T-cell (primary cell): ENCODE measurements around the gene SMC5. TPM values are rescaled to one million over a fixed set of nuclear protein-coding genes. Genes with fewer than 3 reads are reported as not detected.

Experiments used
- ATAC-seq, 4 experiments: fragments of 200-7000 bp in 3 of 4; fragments of 150-1000 bp in 1 of 4; cut with Tn5 transposase; replicated peaks in 1 of 4; 1 replicate in 3 of 4; 2 replicates in 1 of 4; pipeline ENCODE4 v1.10.0; 2021; ENCODE audit warnings: moderate library complexity in 3 of 4, mild to moderate bottlenecking in 2 of 4, moderate number of reproducible peaks in 1 of 4
- CTCF ChIA-PET, 2 donors: fragments of 300-600 bp; sonication (Branson Sonifier 250); formaldehyde crosslinking; loops; one replicate each; lab custom pipeline; 2022; ENCODE audit warnings: antibody characterized with exemption in 2 of 2; lab: Charles Lee
- POLR2A ChIA-PET, 2 donors: fragments of 300-600 bp; sonication (Branson Sonifier 250); formaldehyde crosslinking; loops; one replicate each; lab custom pipeline; 2022; ENCODE audit warnings: antibody characterized with exemption in 2 of 2; lab: Charles Lee
- DNase-seq, 35 experiments: peaks; one replicate each; pipeline versions ENCODE4 v3.0.0 to v3.0.0-alpha.2; 2013 to 2023
- H3K27ac ChIP-seq: one replicate; pipeline ENCODE4 v1.5.1; 2013; ENCODE audit warnings: low read length
- H3K27me3 ChIP-seq, 2 experiments: replicated peaks in 1 of 2; 1 replicate in 1 of 2; 2 replicates in 1 of 2; pipeline versions ENCODE4 v1.6.1 to v1.7.0; 2013; ENCODE audit warnings: low read length in 1 of 2, mixed read lengths in 1 of 2; ENCODE audit not compliant: control insufficient read depth in 2 of 2, insufficient read depth in 2 of 2; ENCODE audit errors: extremely low read depth in 1 of 2
- H3K36me3 ChIP-seq, 2 donors: 1 replicate in 1 of 2; 2 replicates in 1 of 2; pipeline versions ENCODE4 v1.6.1 to v1.7.0; 2013; ENCODE audit warnings: low read length in 1 of 2; ENCODE audit not compliant: control insufficient read depth in 2 of 2, insufficient read depth in 1 of 2; ENCODE audit errors: extremely low read depth in 1 of 2
- H3K4me1 ChIP-seq, 2 experiments: 1 replicate in 1 of 2; 2 replicates in 1 of 2; pipeline versions ENCODE4 v1.6.1 to v1.7.0; 2013; ENCODE audit warnings: low read length in 2 of 2, mixed read lengths in 1 of 2; ENCODE audit not compliant: insufficient read depth in 2 of 2, control insufficient read depth in 1 of 2; ENCODE audit errors: extremely low read depth in 1 of 2
- H3K4me3 ChIP-seq, 2 donors: 1 replicate in 1 of 2; 2 replicates in 1 of 2; pipeline versions ENCODE4 v1.5.1 to v1.7.0; 2013; ENCODE audit warnings: mild to moderate bottlenecking in 2 of 2, low read length in 1 of 2, moderate library complexity in 1 of 2; ENCODE audit not compliant: control insufficient read depth in 1 of 2; ENCODE audit errors: extremely low read depth in 1 of 2
- H3K9me3 ChIP-seq: 2 replicates; pipeline ENCODE4 v1.7.0; 2013
- H3K27ac Mint-ChIP-seq, 2 donors: one replicate each; pipeline ENCODE4 v1.8.0; 2020 to 2021; ENCODE audit warnings: mild to moderate bottlenecking in 2 of 2, mixed read lengths in 2 of 2
- H3K27me3 Mint-ChIP-seq, 2 donors: one replicate each; pipeline ENCODE4 v1.8.0; 2021 to 2022; ENCODE audit warnings: mixed read lengths in 2 of 2
- H3K36me3 Mint-ChIP-seq: one replicate; pipeline ENCODE4 v1.8.0; 2021; ENCODE audit warnings: mixed read lengths
- H3K4me1 Mint-ChIP-seq, 3 donors: one replicate each; pipeline ENCODE4 v1.8.0; 2020 to 2022; ENCODE audit warnings: mixed read lengths in 3 of 3, mild to moderate bottlenecking in 1 of 3
- H3K4me3 Mint-ChIP-seq, 3 donors: one replicate each; pipeline ENCODE4 v1.8.0; 2020 to 2022; ENCODE audit warnings: mild to moderate bottlenecking in 3 of 3, mixed read lengths in 3 of 3, moderate library complexity in 3 of 3
- H3K9me3 Mint-ChIP-seq, 3 donors: one replicate each; pipeline ENCODE4 v1.8.0; 2020 to 2022; ENCODE audit warnings: mixed read lengths in 3 of 3
- WGBS: methylation state at CpG from one replicate; pipeline ENCODE4 v1.1.5; 2013; ENCODE audit warnings: missing lambda C conversion rate; ENCODE audit not compliant: insufficient coverage; 5-methylcytosine and 5-hydroxymethylcytosine counted together
- total RNA-seq, 35 experiments: library from RNA in 6 of 35; stranded (reverse) in 6 of 35; fragments of 120-200 nt in 1 of 35; gene quantifications; one replicate each; pipeline versions ENCODE4 v1.2.1 to v1.2.4 and lab custom pipeline; 2013 to 2026

The SMC5 gene
- total RNA-seq, 5 donors from 2014 or later (not counting 1 experiment from before 2014, with no cell fraction given): 31.6 to 35.5 (median 34.5) TPM

GRCh38 chr9:70347046-70347445 is 88.3 kb downstream of the SMC5 start:
- no peaks in the 10 kb centered on the region for H3K4me1 Mint-ChIP-seq
- no peaks in the 10 kb centered on the region for H3K27me3 ChIP-seq
- no peak overlapping the region for H3K27ac ChIP-seq
- H3K9me3 ChIP-seq: no peaks in the 10 kb centered on the region
- H3K9me3 Mint-ChIP-seq: no peaks in the 10 kb centered on the region
- no peak for ATAC-seq
- H3K27ac Mint-ChIP-seq: peak overlapping the region in 1 of 2 donors; percentile 39
- peaks cover 3 to 49% of the 10 kb centered on the region in 2 donors for H3K36me3 ChIP-seq
- no peak overlapping the region for H3K4me3 ChIP-seq
- no peaks in the 10 kb centered on the region for H3K4me1 ChIP-seq
- H3K36me3 Mint-ChIP-seq: peaks cover 29% of the 10 kb centered on the region
- no peak overlapping the region for H3K4me3 Mint-ChIP-seq
- POLR2A ChIA-PET: interaction anchor here in 1 of 2 donors (0.5 kb wide), 1 partner anchor 47 kb away, joined by 4 read pairs; no protein-coding TSS in a partner anchor
- CTCF ChIA-PET: interaction anchor here (0.5 to 1.0 kb wide), 4 partner anchors 19 to 1718 kb away, joined by 3 to 4 read pairs (median 4); no protein-coding TSS in a partner anchor
- 100% methylated on average over 1 of the region's 2 CpGs for WGBS
- no peak for DNase-seq
- no peaks in the 10 kb centered on the region for H3K27me3 Mint-ChIP-seq

DNA sequence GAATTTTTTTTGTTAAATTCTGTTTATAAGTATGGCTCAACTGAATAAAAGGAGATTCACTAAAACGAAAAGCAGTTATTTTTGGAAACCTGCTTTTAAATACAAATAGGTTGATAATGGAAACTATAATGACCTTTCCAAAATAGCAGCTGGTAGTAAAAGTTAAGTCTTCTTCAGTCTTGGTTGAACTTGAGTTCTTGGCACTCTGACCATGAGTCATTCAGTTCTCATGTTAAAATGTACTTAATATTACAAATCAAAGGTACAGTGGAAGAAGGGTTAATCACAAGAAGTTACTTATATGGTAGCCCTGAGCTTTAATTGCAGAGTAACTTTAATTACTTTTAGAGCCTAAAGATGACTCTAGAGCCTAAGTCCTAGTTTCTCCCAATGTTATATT is 93.6 kb downstream of the SMC5 start:
- no peaks in the 10 kb centered on the region for H3K9me3 Mint-ChIP-seq
- H3K36me3 Mint-ChIP-seq: peaks cover 17% of the 10 kb centered on the region
- Histone ChIP-seq H3K9me3 (no peaks in the 10 kb centered on the region), H3K4me1 (no peaks in the 10 kb centered on the region), H3K27me3 (no peaks in the 10 kb centered on the region), H3K4me3 (no peak overlapping the region), H3K27ac (no peak overlapping the region), H3K36me3 (peaks cover 3 to 39% of the 10 kb centered on the region in 2 donors)
- ChIA-PET CTCF (interaction anchor here (0.6 to 1.7 kb wide), 6 partner anchors 53 to 250 kb away, joined by 3 to 20 read pairs (median 4); no protein-coding TSS in a partner anchor), POLR2A (interaction anchor here (0.5 to 1.0 kb wide), 2 partner anchors 66 to 95 kb away, joined by 3 read pairs; no protein-coding TSS in a partner anchor)
- H3K27me3 Mint-ChIP-seq: no peaks in the 10 kb centered on the region
- no CpG with 5 or more reads among the region's 1 CpG for WGBS
- no peak for DNase-seq
- ATAC-seq: no peak
- peaks cover 0 to 2% (median 0%) of the 10 kb centered on the region in 3 donors for H3K4me1 Mint-ChIP-seq
- no peak overlapping the region for H3K4me3 Mint-ChIP-seq
- H3K27ac Mint-ChIP-seq: no peak overlapping the region

DNA sequence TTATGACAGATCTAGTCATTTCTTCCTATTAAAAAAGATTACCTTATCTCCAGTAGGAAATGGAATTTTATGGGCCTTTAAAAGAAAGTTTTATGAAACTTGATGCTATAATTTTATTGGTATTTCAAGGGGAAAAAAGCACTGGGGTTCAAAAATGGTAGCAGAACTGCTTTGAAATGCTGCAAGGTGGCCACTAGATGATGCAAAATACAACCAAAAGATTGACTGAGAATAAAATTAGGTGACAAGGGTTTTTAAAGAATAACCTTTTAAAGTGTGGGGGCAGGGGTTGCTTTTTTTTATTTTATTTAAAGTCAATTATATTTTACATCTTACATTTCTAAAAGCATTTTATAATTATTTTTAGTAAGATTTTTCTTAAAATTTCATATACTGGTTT is 94.0 kb downstream of the SMC5 start:
- Mint-ChIP-seq H3K9me3 (no peaks in the 10 kb centered on the region), H3K4me3 (no peak overlapping the region), H3K27ac (peak overlapping the region in 1 of 2 donors; percentile 36), H3K36me3 (peaks cover 15% of the 10 kb centered on the region), H3K27me3 (no peaks in the 10 kb centered on the region), H3K4me1 (peaks cover 0 to 2% (median 0%) of the 10 kb centered on the region in 3 donors)
- Histone ChIP-seq H3K4me3 (no peak overlapping the region), H3K36me3 (peaks cover 3 to 35% of the 10 kb centered on the region in 2 donors), H3K4me1 (no peaks in the 10 kb centered on the region), H3K27me3 (no peaks in the 10 kb centered on the region), H3K27ac (no peak overlapping the region), H3K9me3 (no peaks in the 10 kb centered on the region)
- DNase-seq: peak in 1 of 35 experiments; percentile 47
- ATAC-seq: peak in 1 of 4 experiments; percentile 38
- CTCF ChIA-PET: interaction anchor here in 1 of 2 donors (1.5 to 1.7 kb wide), 2 partner anchors 132 to 250 kb away, joined by 6 to 20 read pairs; no protein-coding TSS in a partner anchor
- POLR2A ChIA-PET: no interaction called here

DNA sequence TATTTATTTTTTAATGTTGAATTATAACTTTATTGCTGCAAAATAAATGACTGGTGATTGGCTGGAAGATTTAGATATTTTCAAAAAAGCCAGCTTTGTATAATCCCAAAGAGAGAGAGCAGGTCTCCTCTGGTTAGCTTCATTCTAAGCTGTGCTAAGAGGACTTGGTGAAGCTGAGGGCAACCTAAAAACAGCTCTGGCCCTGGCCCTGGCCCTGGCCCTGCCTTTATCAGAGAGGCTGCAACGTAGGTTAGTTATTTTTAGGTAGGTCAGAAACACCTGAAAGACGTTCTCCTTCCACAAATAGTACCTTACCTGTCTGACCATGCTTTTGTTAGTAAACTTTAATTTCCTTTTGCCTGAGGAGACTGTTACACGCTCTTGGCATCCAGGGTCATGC is 97.0 kb downstream of the SMC5 start:
- no peak for ATAC-seq
- no peaks in the 10 kb centered on the region for H3K27me3 Mint-ChIP-seq

GRCh38 chr9:70362952-70363351 is 104.2 kb downstream of the SMC5 start:
- H3K27ac Mint-ChIP-seq: no peak overlapping the region
- H3K27me3 ChIP-seq: no peaks in the 10 kb centered on the region
- no peaks in the 10 kb centered on the region for H3K27me3 Mint-ChIP-seq
- CTCF ChIA-PET: interaction anchor here in 1 of 2 donors (0.5 kb wide), 1 partner anchor 39 kb away, joined by 4 read pairs; no protein-coding TSS in a partner anchor
- peaks cover 0 to 3% of the 10 kb centered on the region in 2 donors for H3K36me3 ChIP-seq
- H3K4me3 ChIP-seq: no peak overlapping the region
- ATAC-seq: no peak
- no peaks in the 10 kb centered on the region for H3K9me3 Mint-ChIP-seq
- no peak overlapping the region for H3K27ac ChIP-seq
- DNase-seq: no peak
- H3K4me3 Mint-ChIP-seq: no peak overlapping the region
- H3K4me1 Mint-ChIP-seq: no peaks in the 10 kb centered on the region
- WGBS: 98% methylated on average over 4 of the region's 7 CpGs
- H3K4me1 ChIP-seq: no peaks in the 10 kb centered on the region
- no peaks in the 10 kb centered on the region for H3K9me3 ChIP-seq
- peaks cover 9% of the 10 kb centered on the region for H3K36me3 Mint-ChIP-seq
- POLR2A ChIA-PET: interaction anchor here (0.7 to 1.0 kb wide), 2 partner anchors 58 to 191 kb away, joined by 3 read pairs; no protein-coding TSS in a partner anchor

More for the DNA sequence above, 97.0 kb downstream of the SMC5 start:
- Mint-ChIP-seq H3K4me1 (peaks cover 0 to 2% (median 0%) of the 10 kb centered on the region in 3 donors), H3K9me3 (no peaks in the 10 kb centered on the region), H3K36me3 (peaks cover 7% of the 10 kb centered on the region), H3K4me3 (no peak overlapping the region), H3K27ac (peak overlapping the region in 1 of 2 donors; percentile 25)
- H3K36me3 ChIP-seq: peaks cover 3 to 12% of the 10 kb centered on the region in 2 donors
- H3K27ac ChIP-seq: no peak overlapping the region
- POLR2A ChIA-PET: interaction anchor here in 1 of 2 donors (0.9 kb wide), 1 partner anchor 15 kb away, joined by 3 read pairs; no protein-coding TSS in a partner anchor
- no peaks in the 10 kb centered on the region for H3K27me3 ChIP-seq
- 100% methylated on average over 1 of the region's 3 CpGs for WGBS
- no peak for DNase-seq
- no peak overlapping the region for H3K4me3 ChIP-seq
- no peaks in the 10 kb centered on the region for H3K4me1 ChIP-seq
- CTCF ChIA-PET: interaction anchor here in 1 of 2 donors (2.0 kb wide), 1 partner anchor 247 kb away, joined by 12 read pairs; no protein-coding TSS in a partner anchor
- no peaks in the 10 kb centered on the region for H3K9me3 ChIP-seq

GRCh38 chr9:70363760-70364159 is 105.0 kb downstream of the SMC5 start:
- ChIA-PET POLR2A (no interaction called here), CTCF (interaction anchor here in 1 of 2 donors (0.7 kb wide), 3 partner anchors 60 to 1343 kb away, joined by 3 to 4 read pairs (median 4); no protein-coding TSS in a partner anchor)
- Histone ChIP-seq H3K4me3 (no peak overlapping the region), H3K36me3 (peaks cover 0 to 3% of the 10 kb centered on the region in 2 donors), H3K4me1 (no peaks in the 10 kb centered on the region), H3K9me3 (no peaks in the 10 kb centered on the region), H3K27ac (no peak overlapping the region), H3K27me3 (peaks cover 0 to 2% of the 10 kb centered on the region in 2 experiments)
- H3K36me3 Mint-ChIP-seq: peaks cover 9% of the 10 kb centered on the region
- 96% methylated on average over 3 of the region's 7 CpGs for WGBS
- ATAC-seq (no peak), DNase-seq (no peak)
- no peaks in the 10 kb centered on the region for H3K9me3 Mint-ChIP-seq
- H3K27me3 Mint-ChIP-seq: no peaks in the 10 kb centered on the region
- H3K27ac Mint-ChIP-seq: no peak overlapping the region
- H3K4me3 Mint-ChIP-seq: no peak overlapping the region
- no peaks in the 10 kb centered on the region for H3K4me1 Mint-ChIP-seq
